IPS-18a (cell line): ENCODE measurements around the gene LRP5.
"Not testable (repeated sequence)": the region's sequence is repeated elsewhere in the genome, so short reads cannot be mapped to it uniquely, and the experiment has no call there.

Experiments
- H3K27ac ChIP-seq: one replicate; pipeline ENCODE4 v1.5.1; 2013; ENCODE audit warnings: low read length
- H3K27me3 ChIP-seq: one replicate; pipeline ENCODE4 v1.6.1; 2013; ENCODE audit warnings: mild to moderate bottlenecking, low read length; ENCODE audit not compliant: control insufficient read depth, insufficient read depth
- H3K36me3 ChIP-seq: one replicate; pipeline ENCODE4 v1.6.1; 2013; ENCODE audit warnings: low read depth, low read length; ENCODE audit not compliant: control insufficient read depth
- H3K4me1 ChIP-seq: one replicate; pipeline ENCODE4 v1.6.1; 2013; ENCODE audit warnings: low read depth, low read length; ENCODE audit not compliant: control insufficient read depth
- H3K4me3 ChIP-seq: one replicate; pipeline ENCODE4 v1.5.1; 2013; ENCODE audit warnings: low read length
- H3K9ac ChIP-seq: one replicate; pipeline ENCODE4 v1.6.1; 2013; ENCODE audit warnings: mild to moderate bottlenecking, low read length, moderate library complexity
- H3K9me3 ChIP-seq: one replicate; pipeline ENCODE4 v1.6.1; 2013; ENCODE audit warnings: low read depth, low read length; ENCODE audit not compliant: control insufficient read depth

The LRP5 gene

GRCh38 chr11:68335683-68336082, 23.3 kb downstream of the LRP5 start:
- Histone ChIP-seq H3K4me1 (peaks cover 17% of the 10 kb centered on the region), H3K36me3 (no peaks in the 10 kb centered on the region), H3K27me3 (no peaks in the 10 kb centered on the region), H3K27ac (no peak overlapping the region), H3K9me3 (no peaks in the 10 kb centered on the region), H3K9ac (no peak overlapping the region), H3K4me3 (no peak overlapping the region)

- no peak overlapping the region for H3K4me3 ChIP-seq
- no peak overlapping the region for H3K27ac ChIP-seq
- no peak overlapping the region for H3K9ac ChIP-seq
- no peaks in the 10 kb centered on the region for H3K9me3 ChIP-seq
- H3K36me3 ChIP-seq, result no peaks in the 10 kb centered on the region
- H3K27me3 ChIP-seq, result no peaks in the 10 kb centered on the region
- H3K4me1 ChIP-seq, result peaks cover 13% of the 10 kb centered on the region
Measured at GRCh38 chr11:68336716-68337115, 24.3 kb downstream of the LRP5 start.

- no peaks in the 10 kb centered on the region for H3K27me3 ChIP-seq
- peaks cover 15% of the 10 kb centered on the region for H3K4me1 ChIP-seq
- no peak overlapping the region for H3K27ac ChIP-seq
- no peak overlapping the region for H3K9ac ChIP-seq
- no peak overlapping the region for H3K4me3 ChIP-seq
- no peaks in the 10 kb centered on the region for H3K9me3 ChIP-seq
- H3K36me3 ChIP-seq, result no peaks in the 10 kb centered on the region
Measured at GRCh38 chr11:68337399-68337835, 25.0 kb downstream of the LRP5 start.

- no peaks in the 10 kb centered on the region for H3K36me3 ChIP-seq
- H3K9ac ChIP-seq, result no peak overlapping the region
- peaks cover 21% of the 10 kb centered on the region for H3K4me1 ChIP-seq
- H3K9me3 ChIP-seq, result no peaks in the 10 kb centered on the region
- H3K27ac ChIP-seq, result no peak overlapping the region
- no peaks in the 10 kb centered on the region for H3K27me3 ChIP-seq
- H3K4me3 ChIP-seq, result no peak overlapping the region
Measured at GRCh38 chr11:68338051-68338780, 25.8 kb downstream of the LRP5 start.

GRCh38 chr11:68340003-68340767, 27.8 kb downstream of the LRP5 start:
- peaks cover 24% of the 10 kb centered on the region for H3K4me1 ChIP-seq
- no peak overlapping the region for H3K4me3 ChIP-seq
- H3K9ac ChIP-seq, result no peak overlapping the region
- H3K9me3 ChIP-seq, result no peaks in the 10 kb centered on the region
- no peaks in the 10 kb centered on the region for H3K27me3 ChIP-seq
- no peaks in the 10 kb centered on the region for H3K36me3 ChIP-seq
- no peak overlapping the region for H3K27ac ChIP-seq

- Histone ChIP-seq H3K9me3 (no peaks in the 10 kb centered on the region), H3K4me1 (peaks cover 24% of the 10 kb centered on the region), H3K27me3 (no peaks in the 10 kb centered on the region), H3K9ac (no peak overlapping the region), H3K36me3 (no peaks in the 10 kb centered on the region), H3K4me3 (no peak overlapping the region), H3K27ac (no peak overlapping the region)
Measured at GRCh38 chr11:68340784-68341556, 28.6 kb downstream of the LRP5 start.

- Histone ChIP-seq H3K36me3 (no peaks in the 10 kb centered on the region), H3K9me3 (no peaks in the 10 kb centered on the region), H3K4me3 (no peak overlapping the region), H3K4me1 (peaks cover 24% of the 10 kb centered on the region), H3K27me3 (no peaks in the 10 kb centered on the region), H3K27ac (peak overlapping the region; percentile 70), H3K9ac (no peak overlapping the region)
Measured at GRCh38 chr11:68341557-68342458, 29.4 kb downstream of the LRP5 start.

- Histone ChIP-seq H3K36me3 (no peaks in the 10 kb centered on the region), H3K9me3 (no peaks in the 10 kb centered on the region), H3K27me3 (no peaks in the 10 kb centered on the region), H3K9ac (no peak overlapping the region), H3K4me1 (peaks cover 24% of the 10 kb centered on the region), H3K27ac (peak overlapping the region; percentile 70), H3K4me3 (peak overlapping the region; percentile 6)
Measured at GRCh38 chr11:68342459-68343158, 30.2 kb downstream of the LRP5 start.

- H3K36me3 ChIP-seq, result no peaks in the 10 kb centered on the region
- no peak overlapping the region for H3K4me3 ChIP-seq
- H3K9me3 ChIP-seq, result no peaks in the 10 kb centered on the region
- H3K9ac ChIP-seq, result no peak overlapping the region
- H3K27me3 ChIP-seq, result no peaks in the 10 kb centered on the region
- H3K27ac ChIP-seq, result no peak overlapping the region
- H3K4me1 ChIP-seq, result peaks cover 24% of the 10 kb centered on the region
Measured at GRCh38 chr11:68343761-68344256, 31.4 kb downstream of the LRP5 start.

GRCh38 chr11:68344821-68345220, 32.4 kb downstream of the LRP5 start:
- H3K36me3 ChIP-seq, H3K27ac ChIP-seq, H3K4me3 ChIP-seq, H3K9ac ChIP-seq, H3K9me3 ChIP-seq, H3K27me3 ChIP-seq: not testable (repeated sequence)
- H3K4me1 ChIP-seq, result peaks cover 24% of the 10 kb centered on the region
